MM.1S (cell line): ENCODE data around the gene CDH12.
"Not testable (repeated sequence)": the region's sequence is repeated elsewhere in the genome, so short reads cannot be mapped to it uniquely, and the experiment has no call there.

Source experiments
- DNase-seq: peaks from one replicate; pipeline ENCODE4 v3.0.0-alpha.2; 2015
- H2AFZ ChIP-seq: fragments of 300-600 bp; sonication (generic); 2 replicates; pipeline ENCODE4 v1.6.0; 2016; ENCODE audit warnings: antibody characterized with exemption, low read length
- H3F3A ChIP-seq: fragments of 300-600 bp; sonication (generic); 2 replicates; pipeline ENCODE4 v1.6.1; 2016; ENCODE audit warnings: mild to moderate bottlenecking, antibody characterized with exemption, low read length, moderate library complexity, mixed read lengths; ENCODE audit not compliant: insufficient read depth
- H3K27ac ChIP-seq: fragments of 300-600 bp; sonication (generic); 2 replicates; pipeline ENCODE4 v1.5.1; 2016; ENCODE audit warnings: mild to moderate bottlenecking, low read length
- H3K27me3 ChIP-seq: fragments of 300-600 bp; sonication (generic); replicated peaks from 2 replicates; pipeline ENCODE4 v1.6.0; 2016; ENCODE audit warnings: low read length; ENCODE audit not compliant: insufficient read depth
- H3K36me3 ChIP-seq: fragments of 300-600 bp; sonication (generic); replicated peaks from 2 replicates; pipeline ENCODE4 v1.6.1; 2016; ENCODE audit warnings: mild to moderate bottlenecking, low read length, mixed read lengths; ENCODE audit not compliant: insufficient read depth
- H3K4me1 ChIP-seq: fragments of 300-600 bp; sonication (generic); 2 replicates; pipeline ENCODE4 v1.6.1; 2016; ENCODE audit warnings: low read length, mixed read lengths
- H3K4me2 ChIP-seq: fragments of 300-600 bp; sonication (generic); 2 replicates; pipeline ENCODE4 v1.6.0; 2016; ENCODE audit warnings: low read depth, low read length
- H3K4me3 ChIP-seq: fragments of 300-600 bp; sonication (generic); 2 replicates; pipeline ENCODE4 v1.5.1; 2016; ENCODE audit warnings: low read length, mixed read lengths
- H3K79me2 ChIP-seq: fragments of 300-600 bp; sonication (generic); 2 replicates; pipeline ENCODE4 v1.6.1; 2016; ENCODE audit warnings: mixed run types, low read length, mixed read lengths
- H3K9ac ChIP-seq: fragments of 300-600 bp; sonication (generic); 2 replicates; pipeline ENCODE4 v1.6.1; 2016; ENCODE audit warnings: low read length, mixed read lengths
- H3K9me2 ChIP-seq: fragments of 300-600 bp; sonication (generic); replicated peaks from 2 replicates; pipeline ENCODE4 v1.6.1; 2016; ENCODE audit warnings: mild to moderate bottlenecking, low read length, mixed read lengths; ENCODE audit not compliant: insufficient read depth
- H3K9me3 ChIP-seq: fragments of 300-600 bp; sonication (generic); replicated peaks from 2 replicates; pipeline ENCODE4 v1.6.1; 2016; ENCODE audit warnings: mild to moderate bottlenecking, low read length, mixed read lengths; ENCODE audit not compliant: insufficient read depth
- H4K20me1 ChIP-seq: fragments of 300-600 bp; sonication (generic); 2 replicates; pipeline ENCODE4 v1.6.1; 2016; ENCODE audit warnings: mild to moderate bottlenecking, low read length, moderate library complexity, mixed read lengths; ENCODE audit not compliant: insufficient read depth
- CTCF ChIP-seq: fragments of 300-600 bp; sonication (generic); IDR thresholded peaks from 2 replicates; pipeline ENCODE4 v1.5.1; 2016; ENCODE audit warnings: antibody characterized with exemption, low read length, mixed read lengths
- EZH2 ChIP-seq: fragments of 300-600 bp; sonication (generic); optimal IDR thresholded peaks from 2 replicates; pipeline ENCODE3; 2017; ENCODE audit warnings: low read depth, mild to moderate bottlenecking, antibody characterized with exemption, low read length, mixed read lengths
- EZH2phosphoT487 ChIP-seq: fragments of 300-600 bp; sonication (generic); IDR thresholded peaks from 2 replicates; pipeline ENCODE4 v1.6.1; 2018; ENCODE audit warnings: antibody characterized with exemption, low read length

Gene CDH12

GRCh38 chr5:22614486-22615094, 238.6 kb downstream of the CDH12 start:
- H3K27ac ChIP-seq: no peak overlapping the region
- no peaks in the 10 kb centered on the region for H3K9me2 ChIP-seq
- no peak overlapping the region for H3K4me2 ChIP-seq
- DNase-seq: no peak
- H3K36me3 ChIP-seq: no peaks in the 10 kb centered on the region
- TF ChIP-seq CTCF (no peak), EZH2 (no peak), EZH2phosphoT487 (no peak)
- H3K4me3 ChIP-seq: no peak overlapping the region
- no peaks in the 10 kb centered on the region for H3K27me3 ChIP-seq
- no peaks in the 10 kb centered on the region for H3K79me2 ChIP-seq
- no peaks in the 10 kb centered on the region for H3K9me3 ChIP-seq
- H3F3A ChIP-seq: no peaks in the 10 kb centered on the region
- no peak overlapping the region for H2AFZ ChIP-seq
- H4K20me1 ChIP-seq: no peaks in the 10 kb centered on the region
- no peak overlapping the region for H3K9ac ChIP-seq
- no peaks in the 10 kb centered on the region for H3K4me1 ChIP-seq

- no peaks in the 10 kb centered on the region for H3K27me3 ChIP-seq
- H3K4me3 ChIP-seq: no peak overlapping the region
- H4K20me1 ChIP-seq: no peaks in the 10 kb centered on the region
- H3K27ac ChIP-seq: no peak overlapping the region
- TF ChIP-seq EZH2 (no peak), EZH2phosphoT487 (no peak), CTCF (no peak)
- no peaks in the 10 kb centered on the region for H3K9me2 ChIP-seq
- no peaks in the 10 kb centered on the region for H3K9me3 ChIP-seq
- H2AFZ ChIP-seq: no peak overlapping the region
- H3K9ac ChIP-seq: no peak overlapping the region
- no peaks in the 10 kb centered on the region for H3K79me2 ChIP-seq
- no peaks in the 10 kb centered on the region for H3F3A ChIP-seq
- no peak overlapping the region for H3K4me2 ChIP-seq
- no peaks in the 10 kb centered on the region for H3K4me1 ChIP-seq
- H3K36me3 ChIP-seq: no peaks in the 10 kb centered on the region
- DNase-seq: no peak
These were observed 240.2 kb downstream of the CDH12 start for GRCh38 chr5:22612928-22613327.

GRCh38 chr5:22611327-22611726, 241.8 kb downstream of the CDH12 start:
- no peak overlapping the region for H3K4me2 ChIP-seq
- H3K9me3 ChIP-seq: no peaks in the 10 kb centered on the region
- no peaks in the 10 kb centered on the region for H3F3A ChIP-seq
- TF ChIP-seq EZH2 (no peak), EZH2phosphoT487 (no peak), CTCF (no peak)
- no peaks in the 10 kb centered on the region for H3K27me3 ChIP-seq
- no peak for DNase-seq
- H3K27ac ChIP-seq: no peak overlapping the region
- no peak overlapping the region for H2AFZ ChIP-seq
- H3K79me2 ChIP-seq: no peaks in the 10 kb centered on the region
- H3K4me3 ChIP-seq: no peak overlapping the region
- H3K9me2 ChIP-seq: no peaks in the 10 kb centered on the region
- H3K36me3 ChIP-seq: no peaks in the 10 kb centered on the region
- H3K9ac ChIP-seq: no peak overlapping the region
- H4K20me1 ChIP-seq: no peaks in the 10 kb centered on the region
- no peaks in the 10 kb centered on the region for H3K4me1 ChIP-seq

GRCh38 chr5:22607498-22607897, 245.6 kb downstream of the CDH12 start:
- H2AFZ ChIP-seq, H3F3A ChIP-seq, H3K36me3 ChIP-seq, H3K79me2 ChIP-seq, H3K27me3 ChIP-seq, H3K4me1 ChIP-seq, DNase-seq, H3K27ac ChIP-seq, H3K4me2 ChIP-seq, H3K9me3 ChIP-seq, H4K20me1 ChIP-seq, H3K4me3 ChIP-seq, H3K9ac ChIP-seq, H3K9me2 ChIP-seq: not testable (repeated sequence)
